HG03159 (cell line): ENCODE measurements around the gene DGKB.

Experiments
- ATAC-seq: cut with Tn5 transposase; IDR thresholded peaks from one replicate; pipeline ENCODE4 v1.9.1; 2021; ENCODE audit warnings: mild to moderate bottlenecking, moderate library complexity; ENCODE audit not compliant: unreplicated experiment

The DGKB gene

GRCh38 chr7:14179781-14180180, 722.8 kb downstream of the DGKB start:
- no peak for ATAC-seq

GRCh38 chr7:14177876-14178275, 724.7 kb downstream of the DGKB start:
- ATAC-seq = no peak

GRCh38 chr7:14170872-14171271, 731.7 kb downstream of the DGKB start:
- ATAC-seq = no peak

- no peak for ATAC-seq
Observed at GRCh38 chr7:14158111-14158510, 744.4 kb downstream of the DGKB start.

- ATAC-seq = no peak
Observed at GRCh38 chr7:14156436-14156835, 746.1 kb downstream of the DGKB start.

GRCh38 chr7:14148974-14149373, 753.6 kb downstream of the DGKB start:
- ATAC-seq = no peak

- ATAC-seq = no peak
Observed at GRCh38 chr7:14147532-14147931, 755.0 kb downstream of the DGKB start.

GRCh38 chr7:14144538-14144937, 758.0 kb downstream of the DGKB start:
- no peak for ATAC-seq

- no peak for ATAC-seq
Observed at GRCh38 chr7:14144109-14144508, 758.4 kb downstream of the DGKB start.

- ATAC-seq = no peak
Observed at GRCh38 chr7:14137676-14138075, 764.9 kb downstream of the DGKB start.

GRCh38 chr7:14133752-14134151, 768.8 kb downstream of the DGKB start:
- ATAC-seq = no peak

GRCh38 chr7:14125998-14126397, 776.6 kb downstream of the DGKB start:
- ATAC-seq = no peak

GRCh38 chr7:14124716-14125115, 777.8 kb downstream of the DGKB start:
- ATAC-seq = no peak

- ATAC-seq = no peak
Observed at GRCh38 chr7:14123923-14124322, 778.6 kb downstream of the DGKB start.

GRCh38 chr7:14115701-14116100, 786.9 kb downstream of the DGKB start:
- no peak for ATAC-seq

- no peak for ATAC-seq
Observed at GRCh38 chr7:14104861-14105260, 797.7 kb downstream of the DGKB start.

- ATAC-seq = no peak
Observed at GRCh38 chr7:14096159-14096558, 806.4 kb downstream of the DGKB start.

- ATAC-seq = no peak
Observed at GRCh38 chr7:14095233-14095950, 807.2 kb downstream of the DGKB start.
